ENCODE measurements around the gene MYMK.

MYMK gene

DNA sequence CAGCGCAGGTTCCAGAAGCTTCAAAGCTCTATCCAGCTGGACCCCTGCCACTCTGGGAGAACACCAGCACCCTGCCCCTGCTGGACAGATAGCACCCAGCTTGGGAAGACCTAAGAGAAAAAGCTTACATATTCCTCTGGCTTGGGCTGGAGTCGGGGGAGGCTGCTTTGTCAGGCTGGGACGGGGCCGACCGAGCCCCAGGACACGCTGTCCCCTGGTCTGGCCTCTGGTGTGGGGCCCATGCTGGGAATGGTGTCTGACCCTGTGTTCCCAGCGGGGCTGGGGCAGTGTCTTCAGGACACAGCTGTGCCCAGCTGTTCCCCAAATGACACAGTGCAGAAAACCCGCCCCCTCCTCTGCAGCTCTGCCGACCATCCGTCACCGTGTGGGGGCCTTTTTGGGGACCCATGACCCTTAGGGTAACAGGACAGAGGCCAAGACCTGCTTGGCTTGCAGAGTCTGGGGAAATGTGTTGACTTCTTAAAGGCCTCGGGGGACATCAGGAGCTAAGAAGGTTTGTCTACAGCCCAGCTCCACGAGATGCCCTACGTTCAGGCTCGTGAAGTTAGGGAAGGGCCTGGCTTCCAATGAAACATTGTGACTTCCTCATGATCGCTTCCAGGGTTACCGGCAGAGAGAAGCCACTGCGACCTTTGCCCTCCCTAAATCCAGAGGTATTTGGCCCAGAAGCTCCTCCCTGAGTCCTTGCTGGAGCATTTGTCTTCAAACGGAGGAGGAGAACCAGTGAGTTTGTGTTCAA is 25.4 kb downstream of the MYMK start:
- no peak for DNase-seq

DNA sequence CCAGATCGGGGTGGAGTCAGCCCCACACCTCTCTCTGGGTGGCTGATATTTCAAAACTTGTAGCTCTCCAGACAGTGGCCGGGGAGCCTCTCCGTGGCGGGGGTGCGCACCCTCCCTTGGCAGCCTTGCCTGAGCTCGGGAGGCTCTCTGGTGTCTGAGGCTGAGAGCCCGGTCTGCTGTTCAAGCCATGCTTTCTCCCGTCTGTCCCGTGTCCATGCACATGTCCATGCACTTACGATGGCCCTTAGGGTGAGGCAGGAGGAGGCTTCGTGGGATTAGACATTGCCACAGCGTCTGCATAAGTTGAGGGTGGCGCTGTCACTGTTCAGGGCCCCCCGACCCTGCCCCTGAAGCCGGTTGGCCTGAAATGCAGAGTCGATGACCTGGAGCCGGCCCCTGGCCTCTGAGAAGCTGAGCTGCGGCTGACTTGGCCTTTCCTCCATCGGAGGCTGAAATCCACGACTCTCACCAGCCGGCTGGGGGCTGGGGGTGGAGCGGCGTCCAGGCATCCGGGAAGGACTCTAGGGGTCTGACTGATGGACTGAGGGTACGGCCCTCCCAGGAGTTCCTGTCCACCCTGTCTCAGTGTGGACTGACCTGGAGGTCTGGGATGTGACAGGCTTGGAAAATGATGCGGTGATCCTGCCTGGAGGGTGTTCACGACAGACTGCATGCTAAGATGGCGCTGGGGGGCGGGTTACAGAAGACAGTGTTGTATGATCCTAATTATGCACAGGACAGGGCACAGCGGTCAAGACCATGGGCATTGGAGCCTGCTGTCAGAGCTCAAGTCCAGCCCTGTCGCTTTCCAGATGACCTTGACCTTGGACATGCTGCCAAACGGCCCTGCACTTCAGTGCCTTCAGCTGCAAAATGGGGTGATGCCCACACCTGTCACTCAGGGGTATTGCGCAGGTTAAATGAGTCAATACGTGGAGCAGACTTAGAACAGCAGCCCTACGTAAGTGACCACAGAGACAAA is 27.6 kb downstream of the MYMK start:
- DNase-seq: no peak

- no peak for DNase-seq
Measured at GRCh38 chr9:133495327-133496293, 29.1 kb downstream of the MYMK start.

- no peak for DNase-seq
Measured at GRCh38 chr9:133494636-133495326, 30.0 kb downstream of the MYMK start.

- no peak for DNase-seq
Measured at GRCh38 chr9:133493845-133494540, 30.8 kb downstream of the MYMK start.

DNA sequence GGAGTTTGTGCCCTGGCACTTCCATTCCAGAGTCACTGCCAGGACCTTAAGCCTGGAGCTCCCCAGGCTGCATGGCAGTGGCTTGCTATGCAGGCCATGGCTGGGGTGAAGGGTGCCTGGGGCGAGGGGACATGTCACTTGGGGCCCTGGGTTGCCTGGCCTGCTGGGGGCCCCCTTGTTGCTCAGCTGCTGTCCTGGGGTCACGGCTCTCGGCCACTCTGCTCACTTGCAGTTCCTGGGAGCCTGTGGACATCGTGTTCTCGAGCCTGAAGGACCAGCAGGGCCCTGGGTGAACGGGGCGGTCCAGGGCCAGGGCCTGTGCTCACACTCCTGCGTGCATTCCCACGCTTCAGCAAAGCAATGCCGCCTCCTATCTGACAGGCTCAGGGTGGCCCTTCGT is 31.3 kb downstream of the MYMK start:
- no peak for DNase-seq

GRCh38 chr9:133492061-133493021 is 32.4 kb downstream of the MYMK start:
- DNase-seq: no peak

DNA sequence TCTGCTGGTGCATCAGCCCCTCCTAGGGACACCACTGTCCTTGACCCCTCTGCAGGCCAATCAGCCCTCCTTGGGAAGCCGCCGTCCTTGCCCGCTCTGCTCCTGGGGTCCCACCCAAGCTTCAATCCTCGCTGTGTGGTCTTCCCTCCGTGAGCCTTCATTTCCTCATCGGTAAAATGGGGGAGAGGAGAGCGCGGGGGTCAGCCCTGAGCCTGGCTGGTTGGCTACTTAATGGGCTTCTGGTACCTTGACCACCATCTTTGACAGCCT is 33.2 kb downstream of the MYMK start:
- DNase-seq: no peak

GRCh38 chr9:133490865-133491655 is 33.7 kb downstream of the MYMK start:
- no peak for DNase-seq

DNA sequence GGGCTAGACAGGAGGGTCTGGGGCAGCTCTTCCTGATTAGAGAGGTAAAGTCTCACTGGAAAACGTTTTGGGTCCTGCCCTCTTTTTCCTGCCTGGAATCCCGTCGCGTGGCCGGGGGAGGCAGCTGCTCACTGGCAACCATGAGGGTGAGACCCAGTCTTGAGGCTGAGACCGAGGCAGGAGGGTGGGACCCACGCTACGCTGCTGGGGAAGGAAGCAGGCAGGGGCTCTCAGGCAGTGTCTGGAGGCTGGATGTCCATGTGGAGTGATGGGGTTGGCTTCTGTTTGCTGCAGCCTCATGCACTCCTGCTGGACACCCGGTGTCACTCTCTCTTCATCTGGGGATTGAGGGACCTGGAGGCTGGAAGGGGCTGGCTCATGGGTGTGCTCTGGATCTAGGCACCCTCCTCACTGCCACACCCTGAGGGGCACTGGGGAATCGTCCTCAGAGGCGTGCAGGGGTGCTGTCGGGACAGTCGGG is 34.5 kb downstream of the MYMK start:
- DNase-seq: no peak

DNA sequence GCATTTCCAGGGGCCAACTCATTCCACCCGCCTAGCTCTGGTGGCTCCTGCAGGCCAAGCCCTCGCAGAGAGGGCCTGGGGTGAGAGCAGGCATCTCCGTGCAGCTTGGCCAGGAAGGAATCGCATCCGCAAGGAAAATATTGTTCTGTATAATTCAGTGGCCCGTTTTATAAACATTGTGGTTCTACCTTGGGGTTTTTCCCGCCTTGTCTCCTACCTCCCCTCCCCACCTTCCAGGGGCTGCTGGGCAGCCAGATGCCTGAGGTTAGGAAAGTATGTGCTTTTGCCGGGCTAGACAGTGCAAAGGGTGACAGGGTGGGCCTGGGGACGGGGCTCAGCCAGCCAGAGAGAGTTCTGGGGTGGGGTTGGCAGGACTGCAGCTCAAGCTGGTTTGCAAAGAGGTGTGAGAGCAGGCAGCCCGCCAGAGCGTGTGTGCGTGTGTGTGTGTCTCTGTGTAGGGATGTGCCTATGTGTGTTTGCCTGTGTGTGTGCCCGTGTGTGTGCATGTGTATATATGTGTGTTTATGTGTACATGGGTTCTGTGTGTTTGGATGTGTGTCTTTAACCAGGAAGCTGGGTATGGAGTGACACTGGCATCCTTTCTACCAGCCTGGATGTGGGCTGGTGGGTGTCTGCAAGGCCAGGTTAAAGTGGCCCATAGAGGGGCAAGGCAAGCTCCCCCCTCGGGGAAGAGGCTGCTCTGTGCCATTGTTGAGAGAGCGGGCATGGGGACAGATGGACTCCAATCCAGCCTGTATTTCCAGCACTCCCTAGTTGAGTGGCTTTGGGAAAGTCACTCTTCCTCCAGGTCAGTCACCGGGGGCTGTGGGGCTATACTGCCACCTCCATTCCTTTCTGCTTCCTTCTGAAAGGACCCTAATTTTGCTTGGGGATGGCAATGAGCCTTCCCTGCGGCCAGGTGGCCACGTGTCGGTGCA is 35.2 kb downstream of the MYMK start:
- DNase-seq: no peak

GRCh38 chr9:133488686-133489252 is 36.0 kb downstream of the MYMK start:
- DNase-seq: no peak

DNA sequence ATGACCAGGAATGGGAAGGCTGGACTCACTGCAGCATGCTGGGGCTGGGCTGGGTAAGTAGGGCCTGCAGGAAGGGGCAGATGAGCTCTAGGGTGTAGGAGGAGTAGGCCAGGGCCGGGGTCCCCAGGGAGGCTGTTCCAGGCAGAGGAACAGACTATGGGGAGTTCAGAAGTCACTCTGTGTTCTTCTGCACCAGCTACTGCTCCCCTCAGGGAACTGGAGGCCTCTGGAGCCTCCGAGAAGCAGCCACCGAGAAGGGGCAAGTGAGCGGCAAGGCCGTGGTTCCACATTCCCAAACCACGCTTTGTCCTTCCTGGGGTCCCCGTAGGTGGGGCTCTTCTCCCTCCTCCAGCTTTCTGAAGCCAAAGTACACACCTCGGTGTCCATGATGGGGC is 37.4 kb downstream of the MYMK start:
- no peak for DNase-seq

- peak in 1 of 5 experiments; percentile 34 for DNase-seq
Measured at GRCh38 chr9:133485531-133486260, 39.1 kb downstream of the MYMK start.

- DNase-seq: no peak
Measured at GRCh38 chr9:133484671-133485437, 39.9 kb downstream of the MYMK start.

DNA sequence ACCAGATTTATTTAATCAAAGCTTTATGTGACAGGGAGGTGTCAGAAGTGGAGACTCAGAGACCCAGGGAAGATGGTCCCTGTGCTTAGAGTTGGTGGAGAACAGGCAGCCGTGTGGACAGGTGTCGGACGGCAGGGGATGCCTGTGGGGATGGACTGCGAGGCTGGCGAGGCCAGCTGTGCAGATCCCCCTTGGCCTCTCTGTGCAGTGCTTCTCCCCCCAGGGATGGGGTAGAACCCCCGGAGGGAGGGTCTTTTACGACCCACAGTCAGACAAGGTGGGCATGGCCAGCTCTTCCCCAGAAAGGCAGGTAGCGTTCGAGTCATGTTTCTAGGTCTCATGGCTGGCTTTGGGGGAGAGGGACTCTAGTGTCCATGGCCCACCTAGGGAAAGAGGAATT is 41.1 kb downstream of the MYMK start:
- no peak for DNase-seq

Measured in T-helper 2 cell (primary cell).